Measurements from ENCODE around the gene TTLL11. TPM values are rescaled to one million over a fixed set of nuclear protein-coding genes. Genes with fewer than 3 reads are reported as not detected.
A peak's percentile ranks its signal among the peaks of the same experiment; 100 is the strongest.

Gene TTLL11
- total RNA-seq, 6 experiments from 2014 or later: 3.2 to 5.2 (median 4.1) TPM

DNA sequence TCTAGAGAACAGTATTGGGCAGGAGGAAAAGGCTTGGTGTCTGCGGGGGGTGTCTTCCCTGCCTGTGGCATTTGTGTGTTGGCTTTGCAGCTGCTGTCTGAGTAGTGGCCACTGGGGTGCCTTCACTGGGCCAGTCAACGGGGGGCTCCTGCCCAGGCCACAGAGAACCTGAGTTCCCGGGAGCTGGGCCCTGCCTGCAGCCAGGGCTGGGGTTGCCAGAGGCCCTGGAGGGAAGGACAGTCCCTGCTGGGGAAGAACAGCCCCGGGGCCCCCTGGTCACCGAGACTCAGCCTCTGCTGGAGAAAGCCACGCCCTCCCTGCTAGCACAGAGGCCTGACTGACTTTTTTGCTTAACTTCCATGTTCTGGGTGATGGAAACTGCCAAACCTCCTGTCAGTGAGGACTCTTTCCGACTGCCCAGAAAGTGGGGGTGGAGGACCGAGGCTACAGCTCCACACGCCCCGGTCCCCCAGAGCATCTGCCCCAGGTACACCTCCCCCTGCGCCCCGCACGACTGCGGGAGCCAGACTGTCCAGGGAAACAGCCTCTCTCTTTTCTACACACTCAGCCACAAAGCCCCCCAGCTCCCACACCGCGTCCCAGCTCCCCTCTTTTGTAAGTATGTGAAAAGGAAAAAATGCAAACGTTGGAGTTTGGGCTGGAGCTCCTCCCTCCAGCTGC, 308.2 kb downstream of the TTLL11 start:
- DNase-seq (peak in 2 of 3 donors; percentile 36 to 45), ATAC-seq (no peak)
- intact Hi-C loops (cut with DNase I): no loop called here
- TF ChIP-seq CTCF (IDR thresholded peaks at IDR 0.05): no peak
- TF ChIP-seq POLR2A (IDR thresholded peaks at IDR 0.05): no peak
- 90% methylated on average over 10 of the region's 17 CpGs for whole genome bisulfite sequencing (ENCODE audit: insufficient coverage, low coverage, low lambda C conversion rate, missing lambda C conversion rate)
- Histone ChIP-seq H3K27ac (no peak overlapping the region), H3K36me3 (peaks cover 0 to 17% (median 6%) of the 10 kb centered on the region in 4 donors), H3K9me3 (no peaks in the 10 kb centered on the region), H3K27me3 (no peaks in the 10 kb centered on the region), H3K4me3 (no peak overlapping the region), H3K4me1 (no peaks in the 10 kb centered on the region)

GRCh38 chr9:121783521-121784507, 309.3 kb downstream of the TTLL11 start:
- no peaks in the 10 kb centered on the region for H3K27me3 ChIP-seq
- 96% methylated on average over 5 of the region's 26 CpGs for WGBS (ENCODE audit: insufficient coverage, low coverage, low lambda C conversion rate, missing lambda C conversion rate)
- H3K27ac ChIP-seq: no peak overlapping the region
- TF ChIP-seq CTCF (IDR thresholded peaks at IDR 0.05) (no peak), POLR2A (IDR thresholded peaks at IDR 0.05) (no peak)
- DNase-seq: peak in 2 of 3 donors; percentile 37 to 44
- ATAC-seq: no peak
- no peak overlapping the region for H3K4me3 ChIP-seq
- H3K4me1 ChIP-seq: no peaks in the 10 kb centered on the region
- intact Hi-C loops (cut with DNase I): no loop called here
- no peaks in the 10 kb centered on the region for H3K9me3 ChIP-seq
- H3K36me3 ChIP-seq: peaks cover 0 to 17% (median 6%) of the 10 kb centered on the region in 4 donors

DNA sequence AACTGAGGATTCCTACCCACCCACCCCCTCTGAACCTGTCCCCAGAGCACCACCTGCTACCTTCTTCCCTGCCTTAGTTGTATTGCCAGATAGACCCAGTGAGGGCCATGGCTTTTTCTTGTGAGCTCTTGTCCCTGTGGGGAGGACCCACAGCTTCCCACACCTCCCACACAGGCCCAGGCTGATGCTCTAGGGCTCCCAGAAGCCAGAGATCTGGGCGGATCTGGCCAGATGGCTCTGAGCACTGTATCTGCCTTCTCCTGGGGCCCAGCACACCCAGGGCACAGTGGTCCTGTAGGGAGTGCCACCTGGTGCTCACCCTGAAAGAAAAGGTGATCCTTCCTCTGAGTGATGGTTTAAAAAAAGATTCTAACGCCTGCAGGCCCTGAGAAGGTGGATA, 310.0 kb downstream of the TTLL11 start:
- 71% methylated on average over 1 of the region's 2 CpGs for WGBS (ENCODE audit: insufficient coverage, low coverage, low lambda C conversion rate, missing lambda C conversion rate)
- ATAC-seq (no peak), DNase-seq (no peak)
- no peak for TF ChIP-seq POLR2A (IDR thresholded peaks at IDR 0.05)
- TF ChIP-seq CTCF (IDR thresholded peaks at IDR 0.05): no peak
- Histone ChIP-seq H3K36me3 (peaks cover 0 to 17% (median 6%) of the 10 kb centered on the region in 4 donors), H3K4me1 (no peaks in the 10 kb centered on the region), H3K27me3 (no peaks in the 10 kb centered on the region), H3K4me3 (no peak overlapping the region), H3K27ac (no peak overlapping the region), H3K9me3 (no peaks in the 10 kb centered on the region)
- intact Hi-C loops (cut with DNase I): no loop called here

- peaks cover 0 to 17% (median 6%) of the 10 kb centered on the region in 4 donors for H3K36me3 ChIP-seq
- whole genome bisulfite sequencing (ENCODE audit: insufficient coverage, low coverage, low lambda C conversion rate, missing lambda C conversion rate): 76% methylated on average over 5 of the region's 17 CpGs
- peak in 3 of 4 donors; percentile 65 to 85 (median 74) for ATAC-seq
Measured at GRCh38 chr9:121782514-121783110, 310.5 kb downstream of the TTLL11 start.

More at GRCh38 chr9:121782514-121783110, 310.5 kb downstream of the TTLL11 start:
- no peak for TF ChIP-seq POLR2A (IDR thresholded peaks at IDR 0.05)
- no peak for TF ChIP-seq CTCF (IDR thresholded peaks at IDR 0.05)
- Histone ChIP-seq H3K27me3 (no peaks in the 10 kb centered on the region), H3K9me3 (no peaks in the 10 kb centered on the region), H3K4me3 (no peak overlapping the region), H3K27ac (no peak overlapping the region), H3K4me1 (no peaks in the 10 kb centered on the region)
- DNase-seq: peak in 1 of 3 donors; percentile 66
- intact Hi-C loops (cut with DNase I): no loop called here

Measured in right lobe of liver (tissue), 6 donors.